Stimulated activated CD4-positive, alpha-beta T cell treated with anti-CD3 and anti-CD28 coated beads, Interleukin-4, amount 100 ng/mL, for 48 hours (primary cell): ENCODE data around the gene RUNX3.

ENCODE experiments used
- DNase-seq, 2 donors: peaks; one replicate each; pipeline ENCODE4 v3.0.0-alpha.2; 2020; ENCODE audit warnings: low read depth in 2 of 2

RUNX3 gene

DNA sequence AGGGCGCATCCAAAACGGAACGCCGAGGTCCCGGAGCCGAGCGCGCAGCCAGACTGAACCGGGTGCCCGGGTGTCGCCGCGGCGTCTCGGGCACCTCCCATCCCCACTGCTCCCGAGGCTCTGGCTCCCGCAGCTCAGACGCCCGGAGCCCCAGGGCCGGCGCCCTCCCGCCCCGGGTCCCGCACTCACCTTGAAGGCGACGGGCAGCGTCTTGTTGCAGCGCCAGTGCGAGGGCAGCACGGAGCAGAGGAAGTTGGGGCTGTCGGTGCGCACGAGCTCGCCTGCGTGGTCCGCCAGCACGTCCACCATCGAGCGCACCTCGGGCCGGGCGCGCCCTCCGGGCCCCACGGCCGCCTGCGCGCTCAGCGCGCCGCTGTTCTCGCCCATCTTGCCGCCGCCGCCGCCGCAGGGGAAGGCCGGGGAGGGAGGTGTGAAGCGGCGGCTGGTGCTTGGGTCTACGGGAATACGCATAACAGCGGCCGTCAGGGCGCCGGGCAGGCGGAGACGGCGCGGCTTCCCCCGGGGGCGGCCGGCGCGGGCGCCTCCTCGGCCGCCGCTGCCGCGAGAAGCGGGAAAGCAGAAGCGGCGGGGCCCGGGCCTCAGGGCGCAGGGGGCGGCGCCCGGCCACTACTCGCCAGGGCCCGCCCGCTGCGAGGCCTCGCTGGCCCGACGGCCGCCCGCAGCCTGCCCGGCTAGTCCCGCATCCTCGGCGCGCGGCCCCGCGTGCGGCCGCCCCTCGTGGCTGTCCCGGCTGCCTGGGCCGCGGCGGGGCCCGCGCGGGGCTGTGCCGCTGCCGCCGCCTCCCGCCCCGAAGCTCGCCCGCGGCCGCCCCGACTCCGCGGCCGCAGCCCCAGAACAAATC is 447 bp downstream of the RUNX3 start:
- peak; percentile 35 to 43 for DNase-seq

DNA sequence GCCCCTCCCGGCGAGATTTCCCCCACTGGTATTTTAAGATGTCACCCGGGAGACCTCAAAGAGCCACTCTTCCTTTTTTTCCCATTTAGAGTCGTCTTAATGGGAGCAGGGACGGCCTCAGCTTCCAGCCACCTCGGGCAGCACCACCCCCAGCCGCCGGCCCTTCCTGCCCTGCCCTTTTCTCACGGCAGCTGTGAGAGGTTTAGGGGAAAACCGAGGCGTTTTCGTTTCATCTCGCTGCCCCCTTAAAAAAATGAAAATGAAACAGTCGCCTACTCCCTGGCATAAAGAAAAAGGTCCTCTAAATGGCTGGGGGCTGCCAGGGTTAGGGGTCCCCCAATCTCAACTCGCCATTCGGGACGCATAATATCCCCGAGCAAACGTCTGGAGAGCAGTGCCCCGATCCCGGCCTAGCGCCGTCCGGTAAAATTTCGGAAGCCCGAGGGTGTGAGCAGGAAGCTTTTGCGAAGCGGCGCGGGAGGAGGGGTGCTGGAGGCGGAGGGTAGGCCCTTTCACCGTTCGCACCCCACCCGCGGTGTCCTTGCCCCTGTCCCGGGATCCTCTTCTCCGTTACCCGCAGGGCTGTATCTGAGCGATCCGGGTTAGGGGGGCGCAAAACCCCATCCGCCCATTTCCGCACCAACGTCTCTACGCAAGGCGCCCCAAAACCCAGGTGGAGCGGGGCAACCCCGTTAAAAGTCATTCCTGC is 1.2 kb downstream of the RUNX3 start:
- DNase-seq: peak; percentile 38 to 46

DNA sequence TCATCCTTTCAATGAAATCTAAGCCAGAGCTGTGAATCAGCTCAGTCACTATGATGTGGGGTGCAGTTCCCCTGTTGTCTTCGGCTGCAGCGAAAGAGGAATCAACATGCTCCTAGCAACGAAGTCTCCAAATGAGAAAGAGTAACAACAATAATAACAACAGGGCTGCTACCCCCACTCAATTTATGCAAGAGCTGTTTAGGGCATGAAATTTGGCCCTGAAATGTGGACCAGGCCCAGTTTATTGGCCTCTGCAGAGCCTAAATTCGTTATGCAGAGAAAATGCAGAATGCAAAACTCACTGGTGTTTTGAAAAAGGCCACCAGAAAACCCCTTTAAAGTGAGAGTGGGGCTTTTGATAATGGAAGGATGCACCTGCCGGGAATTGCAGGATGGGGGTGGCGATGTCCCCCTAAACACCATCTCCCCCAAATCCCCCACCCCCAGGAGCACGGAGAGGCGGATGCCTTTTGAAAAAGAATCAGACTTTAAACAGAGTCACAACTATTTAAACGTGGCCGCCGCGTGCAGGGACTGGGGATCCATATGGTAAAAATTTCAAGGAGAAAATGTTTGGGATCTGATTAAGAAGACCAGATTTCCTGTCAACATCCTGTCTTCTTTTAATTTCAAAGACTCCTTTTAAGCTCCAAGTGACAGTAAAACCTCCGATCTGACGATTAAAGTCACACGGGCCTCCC is 1.9 kb downstream of the RUNX3 start:
- DNase-seq: no peak

DNA sequence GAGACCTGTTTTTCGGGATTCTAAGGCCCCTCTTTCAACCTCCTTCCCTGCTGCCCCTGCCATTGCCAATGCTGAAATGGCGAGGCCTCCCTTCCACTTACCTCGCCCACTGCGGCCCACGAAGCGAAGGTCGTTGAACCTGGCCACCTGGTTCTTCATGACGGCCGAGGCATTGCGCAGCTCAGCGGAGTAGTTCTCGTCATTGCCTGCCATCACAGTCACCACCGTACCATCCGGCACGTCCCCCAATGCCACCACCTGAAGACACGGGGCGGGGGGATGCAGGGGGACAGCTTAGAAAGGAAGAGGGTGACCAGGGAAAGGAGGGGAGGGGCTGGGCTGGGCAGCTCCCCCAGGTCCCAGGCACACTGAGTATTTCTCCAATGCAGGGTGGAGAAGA is 2.6 kb downstream of the RUNX3 start:
- DNase-seq: no peak

DNA sequence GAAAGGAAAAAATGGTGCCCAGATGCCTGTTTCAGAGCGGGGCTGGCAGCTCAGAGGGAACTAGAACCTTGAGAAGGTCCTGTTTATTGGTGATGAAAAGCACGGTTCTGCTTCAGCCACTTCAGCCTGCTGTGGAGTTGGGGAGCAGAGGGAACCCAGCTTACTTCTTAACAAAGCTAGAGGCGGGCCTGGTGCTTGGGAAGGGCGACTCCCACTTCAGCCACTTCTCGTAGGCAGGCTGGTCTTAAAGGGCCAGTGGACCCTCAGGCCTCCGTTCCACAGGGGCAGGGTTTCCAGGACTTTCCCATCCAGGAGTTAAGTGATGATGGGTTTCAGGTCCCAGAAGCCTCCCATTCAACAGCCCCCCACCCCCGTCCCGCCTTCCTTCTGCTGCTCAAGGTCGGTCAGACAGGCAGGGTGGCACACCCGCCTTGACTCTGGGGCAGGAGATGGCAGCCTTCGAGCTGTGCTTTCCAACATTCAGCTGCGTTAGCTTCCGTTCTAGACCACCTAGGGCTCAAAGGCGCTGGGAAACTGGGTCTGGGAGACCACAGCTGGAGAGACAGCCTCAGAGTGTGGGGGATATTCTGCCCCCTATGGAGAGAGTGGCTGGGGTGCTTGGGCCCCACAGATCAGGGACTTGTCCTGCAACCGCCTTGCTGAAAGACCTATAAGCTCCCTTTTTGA is 3.4 kb downstream of the RUNX3 start:
- no peak for DNase-seq

DNA sequence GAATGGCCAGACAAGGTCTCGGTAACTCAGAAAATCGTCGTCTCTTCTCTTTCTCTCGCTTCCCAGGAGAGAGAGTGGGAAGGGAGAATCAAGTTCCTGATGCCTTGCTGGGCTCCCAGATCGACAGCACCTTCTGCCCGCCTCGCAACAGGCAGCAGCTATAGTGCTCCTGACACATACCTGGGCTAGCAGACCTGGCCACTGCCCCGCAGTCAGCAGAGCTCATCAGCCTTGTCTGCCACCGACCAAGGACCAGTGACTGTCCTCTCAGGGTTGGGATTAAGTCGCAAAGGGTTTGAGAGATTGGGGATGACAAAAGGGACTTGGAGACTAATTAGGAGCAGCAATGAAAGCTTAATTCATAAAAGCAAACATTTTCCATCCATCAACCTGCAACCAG is 4.1 kb downstream of the RUNX3 start:
- DNase-seq: no peak

DNA sequence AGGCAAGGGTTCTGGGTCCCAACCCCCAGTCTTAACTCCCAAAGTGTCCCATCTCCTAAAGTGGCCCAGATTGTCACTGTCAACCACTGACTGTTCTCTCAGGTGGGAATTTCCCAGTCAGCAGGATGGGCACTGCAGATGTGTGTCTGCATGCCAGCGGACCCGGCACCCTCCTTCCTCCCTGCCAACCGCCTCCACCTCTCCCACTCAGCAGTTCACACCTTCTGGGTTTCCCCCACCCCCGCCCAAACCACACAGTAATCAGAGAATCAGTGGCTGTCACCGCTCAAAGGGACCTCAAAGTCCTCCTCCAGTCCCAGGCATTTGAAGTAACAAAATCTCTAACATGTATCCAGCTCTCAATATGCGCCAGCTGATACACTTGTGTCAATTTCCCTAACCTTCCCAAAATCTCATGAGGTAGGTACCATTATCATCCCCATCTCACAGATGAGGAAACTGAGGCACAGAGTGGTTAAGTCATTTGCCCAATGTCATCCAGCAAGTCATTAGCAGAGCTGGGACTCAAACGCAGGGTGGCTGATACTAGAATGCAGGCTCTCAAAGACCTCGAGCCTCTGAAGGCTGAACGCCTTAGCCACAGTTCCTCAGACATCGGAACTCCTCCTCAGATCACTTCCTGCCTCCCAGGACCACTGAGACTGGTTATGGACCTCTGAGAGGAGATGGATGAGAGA is 4.8 kb downstream of the RUNX3 start:
- DNase-seq: peak; percentile 65 to 79

DNA sequence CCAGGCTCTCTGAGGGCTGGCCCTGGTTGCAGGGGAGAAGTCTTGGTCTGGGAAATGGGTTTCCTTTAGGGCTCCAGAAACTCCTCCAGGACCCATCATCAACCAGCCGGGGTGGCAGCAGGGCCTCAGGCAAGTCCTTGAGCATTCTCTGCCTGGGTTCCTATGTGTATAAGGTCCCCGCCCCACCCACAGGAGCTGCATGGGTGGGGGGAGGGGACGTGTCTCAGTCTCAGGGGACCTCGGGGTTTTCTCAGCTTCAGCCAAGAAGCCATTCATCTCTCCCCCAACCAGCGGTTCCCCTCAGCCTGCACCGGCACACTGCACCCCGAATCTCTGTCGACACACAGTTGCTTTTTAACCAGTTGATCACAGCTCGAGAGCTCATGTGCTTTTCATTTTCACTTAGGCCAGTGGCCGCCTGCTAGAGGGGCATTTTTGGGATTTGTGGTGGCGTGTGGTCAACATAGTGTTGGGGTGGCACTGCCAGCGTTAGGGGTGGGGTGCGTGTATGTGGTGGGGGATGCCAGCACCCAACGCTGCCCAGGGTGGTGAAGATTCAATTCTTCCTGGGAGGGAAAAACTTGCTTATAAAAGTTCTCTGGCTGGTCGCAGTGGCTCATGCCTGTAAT is 6.5 kb downstream of the RUNX3 start:
- no peak for DNase-seq

DNA sequence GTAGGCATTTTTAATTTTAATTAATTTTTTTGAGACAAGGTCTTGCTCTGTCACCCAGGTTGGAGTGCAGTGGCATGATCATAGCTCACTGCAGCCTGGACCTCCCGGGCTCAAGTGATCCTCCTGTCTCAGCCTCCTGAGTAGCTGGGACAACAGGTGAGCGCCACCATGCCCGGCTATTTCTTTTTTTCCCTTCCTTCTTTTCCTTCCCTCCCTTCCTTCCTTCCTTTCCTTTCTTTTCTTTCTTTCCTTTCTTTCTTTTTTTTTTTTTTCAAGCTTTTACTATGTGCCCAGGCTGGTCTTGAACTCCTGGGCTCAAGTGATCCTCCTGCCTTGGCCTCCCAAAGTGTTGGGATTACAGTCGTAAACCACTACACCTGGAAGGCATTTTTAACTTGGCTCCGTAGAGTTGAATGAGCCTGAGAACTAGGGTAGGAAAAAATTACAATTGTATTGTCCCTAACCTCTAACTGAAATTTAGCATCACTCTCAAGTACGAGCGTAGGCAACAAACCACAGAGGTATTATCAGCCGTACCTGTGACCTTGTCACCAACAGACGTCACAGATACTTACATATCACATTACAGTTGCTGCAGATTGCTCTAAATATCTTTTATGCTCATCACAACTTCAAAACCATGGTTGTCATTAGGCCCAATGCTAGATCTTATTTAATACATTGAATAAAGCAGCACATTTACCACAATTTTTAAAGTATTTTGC is 8.0 kb downstream of the RUNX3 start:
- DNase-seq: no peak

DNA sequence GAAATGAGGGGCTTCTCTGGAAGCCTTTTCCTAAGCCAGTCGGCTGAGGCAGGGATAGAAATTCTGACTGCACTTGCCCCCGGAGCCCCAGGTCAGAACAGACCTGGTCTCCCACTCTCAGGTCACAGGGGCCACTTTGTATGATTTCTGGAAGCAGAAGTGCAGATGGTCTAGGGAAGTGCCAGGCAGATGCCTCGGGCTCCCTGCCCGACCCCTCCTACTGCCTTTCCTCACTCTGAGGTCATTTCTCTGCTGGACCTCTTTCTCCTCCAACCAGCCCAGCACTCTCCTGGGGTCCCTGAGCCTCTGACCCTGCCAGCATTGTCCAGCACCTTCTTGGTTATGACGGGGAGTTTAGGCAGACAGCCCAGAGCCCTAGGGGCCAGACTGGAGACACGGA is 8.7 kb downstream of the RUNX3 start:
- DNase-seq: no peak

DNA sequence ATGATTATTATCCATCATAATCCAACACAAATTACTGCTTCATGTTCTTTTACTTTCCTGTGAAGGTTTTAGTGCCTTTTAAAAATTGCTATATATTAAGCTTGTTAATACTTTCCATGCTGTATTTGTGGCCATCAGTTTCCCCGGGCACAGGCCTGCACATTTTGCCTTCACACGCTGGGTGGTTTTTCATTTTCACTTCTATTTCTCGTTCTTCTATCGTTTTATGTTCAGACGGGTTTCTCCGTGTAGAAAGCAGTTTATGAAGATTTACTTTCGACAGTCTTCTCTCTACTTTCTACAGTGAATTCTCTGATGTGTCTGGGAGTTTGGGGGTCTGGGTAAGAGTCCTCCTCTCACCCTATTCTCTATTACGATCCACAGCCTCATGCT is 9.5 kb downstream of the RUNX3 start:
- no peak for DNase-seq

DNA sequence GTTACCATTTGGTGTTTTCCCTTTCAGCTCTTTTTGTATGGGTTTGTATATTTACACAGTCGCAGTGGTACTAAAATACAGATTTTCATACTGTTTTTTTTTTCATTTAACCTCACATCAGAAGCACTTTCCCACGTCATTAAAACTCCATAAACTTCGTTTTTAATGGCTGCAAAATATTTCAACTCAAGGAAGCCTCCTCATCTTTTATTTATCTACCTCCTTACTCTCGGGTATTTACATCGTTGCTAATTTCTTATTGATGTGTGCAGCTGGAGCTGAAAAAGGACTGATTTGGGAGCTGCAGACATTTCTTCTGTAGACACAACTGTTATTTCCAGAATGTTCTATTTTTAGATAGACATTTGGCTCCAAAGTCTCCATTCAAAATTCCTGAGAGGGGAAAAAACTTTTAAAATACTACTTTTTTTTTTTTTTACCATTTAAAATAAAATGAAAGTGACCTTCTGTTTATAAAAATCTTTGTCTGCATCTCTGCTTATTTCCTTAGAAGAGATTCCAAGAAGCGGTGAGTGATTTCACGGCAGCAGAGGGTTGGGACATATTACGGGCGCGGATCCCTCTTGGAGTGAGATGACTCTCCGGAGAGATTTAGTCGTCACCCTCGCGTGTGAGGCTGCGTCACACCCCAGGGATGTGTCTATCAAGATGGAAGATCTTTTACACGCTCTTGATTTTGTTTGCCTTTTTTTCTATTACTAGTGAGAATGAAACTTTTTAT is 10.1 kb downstream of the RUNX3 start:
- DNase-seq: peak; percentile 49 to 75

DNA sequence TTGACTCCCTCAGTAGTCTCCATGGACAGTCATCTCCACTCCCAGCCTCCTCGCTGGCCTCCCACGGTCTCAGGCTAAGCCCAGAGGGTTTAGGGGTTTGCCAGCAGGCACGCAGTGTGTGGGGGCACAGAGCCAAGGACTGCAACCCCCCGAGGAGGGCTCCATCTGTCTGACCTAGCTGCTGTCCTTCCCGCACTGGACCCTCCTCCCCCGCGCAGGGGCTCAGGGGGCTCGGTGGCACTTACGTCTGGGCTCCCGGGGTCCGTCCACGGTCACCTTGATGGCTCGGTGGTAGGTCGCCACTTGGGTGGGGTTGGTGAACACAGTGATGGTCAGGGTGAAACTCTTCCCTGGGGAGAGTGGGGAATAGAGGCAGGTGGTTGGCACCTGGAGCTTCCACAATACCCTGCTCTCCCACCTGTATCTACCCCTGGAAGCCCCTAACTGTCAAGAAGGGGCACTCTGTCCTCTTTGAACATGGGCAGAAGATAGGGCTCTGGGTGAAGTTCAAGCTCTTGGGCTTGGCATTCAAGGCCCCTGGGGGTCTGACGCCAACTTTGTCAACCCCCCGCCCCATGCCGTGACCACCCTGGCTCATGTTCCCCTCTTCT is 11.0 kb downstream of the RUNX3 start:
- no peak for DNase-seq

DNA sequence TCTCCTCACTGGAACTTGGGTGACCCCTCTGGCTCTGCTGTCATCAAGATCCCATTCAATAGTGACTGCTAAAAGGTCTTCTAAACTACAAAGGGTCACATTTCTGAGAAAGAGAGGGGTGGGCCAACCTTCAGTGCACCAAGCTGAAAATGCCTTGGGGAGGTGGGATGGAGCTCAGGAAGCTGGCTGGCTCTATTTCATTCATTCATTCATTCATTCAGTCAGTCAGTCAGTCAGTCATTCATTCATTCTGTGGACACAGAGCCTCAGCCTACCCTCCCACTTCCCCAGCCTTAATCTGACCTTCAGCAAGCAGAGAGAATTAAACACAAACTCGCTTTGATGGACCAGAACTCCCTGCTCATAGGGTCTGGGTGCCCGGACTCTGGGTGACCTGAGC is 11.7 kb downstream of the RUNX3 start:
- no peak for DNase-seq

DNA sequence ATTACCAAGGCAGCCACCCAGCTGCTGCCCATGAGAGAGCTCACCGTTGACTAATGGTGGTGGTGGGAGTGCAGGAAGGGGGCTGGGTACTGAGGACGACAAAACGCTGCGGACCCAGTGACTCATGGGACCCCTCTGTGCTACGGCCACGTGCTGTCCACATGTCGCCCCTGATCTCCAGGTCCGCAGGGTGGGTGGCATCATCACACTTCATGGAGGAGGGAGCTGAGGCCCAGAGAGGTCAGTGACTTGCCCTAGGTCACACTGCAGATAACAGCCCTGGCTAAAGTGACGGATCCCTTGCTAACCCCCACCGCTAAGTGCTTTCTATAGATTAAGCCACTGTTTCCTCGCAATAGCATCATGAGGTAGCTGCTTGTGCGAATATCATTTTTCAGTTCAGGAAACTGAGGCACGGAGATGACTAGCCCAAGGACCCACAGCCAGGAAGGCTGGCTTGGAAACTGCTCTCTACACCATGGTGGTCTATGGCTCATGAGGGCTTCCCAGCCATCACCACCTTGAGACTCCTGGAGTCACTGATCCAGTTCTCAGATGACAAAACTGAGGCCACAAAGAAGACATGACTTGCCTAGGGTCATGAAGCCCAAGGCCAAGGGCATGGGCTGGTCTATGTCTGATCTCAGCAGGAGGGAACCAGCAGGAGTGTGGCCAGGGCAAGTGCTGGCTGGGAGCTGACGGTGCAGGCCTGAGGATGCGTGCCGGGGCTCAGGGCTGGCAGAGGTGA is 12.6 kb downstream of the RUNX3 start:
- no peak for DNase-seq

DNA sequence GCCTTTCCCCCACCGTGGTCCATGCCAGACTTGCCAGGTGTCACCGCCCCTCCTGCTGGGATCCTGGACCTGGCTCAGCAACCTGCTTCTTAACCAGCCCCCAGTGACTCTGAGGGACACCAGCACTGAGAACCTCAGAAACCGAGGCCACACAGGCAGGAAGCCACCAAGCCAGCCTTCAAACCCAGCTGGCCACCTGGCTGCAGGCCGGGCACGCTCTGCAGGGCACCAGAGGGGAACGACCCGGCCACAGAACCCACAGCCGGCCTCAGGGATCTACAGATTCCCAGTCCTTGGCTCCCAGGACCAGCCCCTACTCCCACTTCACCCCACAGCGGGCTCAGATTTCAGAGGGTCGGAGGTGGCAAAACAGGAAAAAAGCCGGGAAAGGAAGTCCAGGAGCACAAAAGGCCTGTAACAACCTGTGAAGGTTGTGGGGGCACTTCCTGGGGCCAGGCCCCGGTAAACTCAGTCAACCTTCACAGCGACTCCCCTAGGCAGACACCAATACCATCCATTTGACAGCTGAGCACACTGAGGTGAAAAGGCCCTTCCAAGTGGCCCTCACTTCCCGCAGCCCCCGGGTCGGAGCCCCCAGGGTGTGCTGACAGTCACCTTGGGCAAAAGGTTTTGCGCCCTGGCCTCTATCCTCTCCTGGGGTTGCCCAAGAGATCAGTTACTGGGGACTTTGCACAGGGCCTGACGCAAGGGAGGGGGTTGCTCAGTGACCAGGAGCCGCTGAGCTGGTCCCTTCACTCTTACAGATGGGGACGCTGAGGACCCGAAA is 14.1 kb downstream of the RUNX3 start:
- no peak for DNase-seq

DNA sequence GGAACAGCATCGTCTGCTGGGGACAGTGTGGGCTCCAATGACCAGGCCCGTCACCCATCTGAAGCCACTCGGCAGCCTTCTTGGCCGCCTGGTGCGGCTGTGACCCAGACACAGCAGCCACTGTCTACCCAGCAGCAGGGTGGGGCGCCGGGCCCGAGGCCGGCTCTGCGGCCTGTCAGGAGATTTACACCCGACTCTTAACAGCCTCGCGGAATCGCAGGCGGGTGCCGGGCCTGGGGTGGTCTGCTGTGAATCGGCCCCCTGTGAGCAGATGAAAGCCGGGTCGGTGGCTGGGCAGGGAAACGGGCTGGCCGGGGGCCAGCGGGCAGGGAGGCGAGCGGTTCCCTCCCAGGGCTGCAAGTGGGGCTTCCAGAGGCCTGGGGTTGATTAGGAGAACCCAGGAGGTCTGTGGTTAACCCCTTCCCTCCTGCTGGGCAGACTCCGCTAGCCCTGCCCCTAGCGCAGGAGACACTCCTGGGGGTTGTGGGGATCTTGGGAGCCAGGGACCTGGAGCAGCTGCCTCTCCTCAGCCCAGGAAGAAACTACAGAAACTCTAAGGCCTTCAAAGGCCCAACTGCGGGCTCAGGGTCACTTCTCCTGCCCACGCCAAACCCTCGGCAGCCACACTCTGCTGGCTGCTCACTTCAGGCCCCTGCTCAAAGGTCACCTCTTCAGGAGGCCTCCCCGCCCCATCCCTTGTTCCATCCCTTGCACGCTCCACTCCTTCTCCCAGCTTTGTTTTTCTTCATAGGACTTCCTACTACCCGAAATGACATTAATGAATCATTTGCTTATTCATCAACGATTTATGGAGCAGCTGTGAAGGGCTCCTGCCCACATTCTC is 15.6 kb downstream of the RUNX3 start:
- DNase-seq: no peak
